Measurements from ENCODE around the gene TFAP2A. TPM values are rescaled to one million over a fixed set of nuclear protein-coding genes. Genes with fewer than 3 reads are reported as not detected.
A peak's percentile ranks its signal among the peaks of the same experiment; 100 is the strongest.

TFAP2A gene
- total RNA-seq, 1 experiment from 2014 or later = 24.3 TPM

DNA sequence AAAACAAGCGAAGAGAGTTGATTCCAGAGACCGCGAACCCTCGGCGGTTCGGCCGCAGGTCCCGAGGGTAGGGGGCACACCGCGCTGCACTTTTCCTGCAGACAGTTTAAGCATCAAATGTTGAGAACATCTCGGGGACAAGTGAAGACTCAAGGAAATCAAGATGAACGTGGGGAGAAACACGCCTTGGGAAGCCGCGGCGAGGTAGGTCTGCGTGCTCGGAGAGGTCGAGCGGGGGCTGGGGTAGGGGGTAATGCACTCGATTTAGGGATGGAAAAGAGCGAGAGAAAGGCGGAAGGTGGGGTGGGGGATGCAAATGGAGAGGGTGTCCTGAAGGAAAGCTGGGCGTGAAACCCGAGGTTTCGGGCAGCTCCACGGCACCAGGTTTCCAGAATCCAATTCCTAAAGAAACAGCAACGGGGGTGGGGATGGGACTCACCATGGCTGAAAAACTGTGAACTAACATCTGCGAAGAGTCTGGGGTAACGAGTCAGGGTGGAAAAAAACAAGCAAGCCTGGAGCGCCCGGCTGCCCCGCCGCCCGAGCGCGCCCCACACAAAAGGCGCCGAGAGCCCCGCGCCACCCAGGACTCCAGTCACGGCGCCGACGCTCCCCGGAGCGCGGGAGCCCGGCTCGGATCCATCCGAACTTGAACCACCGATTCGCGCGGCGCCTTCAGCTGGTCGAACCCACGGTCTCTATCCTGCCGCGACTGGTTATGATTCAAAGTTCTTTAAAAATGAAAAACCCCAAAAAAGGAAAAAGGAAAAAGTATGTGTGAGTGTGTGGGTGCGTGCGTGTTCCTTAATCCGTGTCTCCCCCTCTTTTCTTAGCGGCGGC lies 3.5 kb downstream of the TFAP2A start:
- Histone ChIP-seq H3K36me3 (ENCODE audit: control insufficient read depth in 1 of 2, insufficient read depth in 2 of 2, low read length in 2 of 2) (peaks cover 4 to 11% of the 10 kb centered on the region in 2 experiments; a peak in 3 of 4 replicates), H3K9me2 (ENCODE audit: insufficient read depth) (no peaks in the 10 kb centered on the region), H3K79me2 (ENCODE audit: insufficient read depth, low read length) (peaks cover 65% of the 10 kb centered on the region), H3K4me1 (ENCODE audit: control insufficient read depth in 1 of 2, insufficient read depth in 2 of 2, low read length in 2 of 2) (peaks cover 5 to 22% of the 10 kb centered on the region in 2 experiments; a peak in 3 of 4 replicates), H2AFZ (ENCODE audit: low read depth, low read length, poor library complexity, severe bottlenecking) (peak overlapping the region; percentile 77), H3K9ac (ENCODE audit: low read length) (peak overlapping the region; percentile 89), H3K4me2 (ENCODE audit: low read length) (peak overlapping the region; percentile 100), H3K27me3 (ENCODE audit: insufficient read depth, low read length) (no peaks in the 10 kb centered on the region), H3K4me3 (replicated peaks in 1 of 2; ENCODE audit: low read depth in 1 of 2, low read length in 2 of 2) (peak overlapping the region; percentile 64 to 87), H3K9me3 (ENCODE audit: control insufficient read depth in 1 of 2, insufficient read depth in 1 of 2, low read depth in 1 of 2, low read length in 2 of 2) (no peaks in the 10 kb centered on the region), H3K27ac (ENCODE audit: low read depth, low read length) (peak overlapping the region; percentile 92), H4K20me1 (ENCODE audit: insufficient read depth) (no peaks in the 10 kb centered on the region)
- DNase-seq (ENCODE audit: low read depth, low spot score) = no peak
- RAD21 ChIA-PET (ENCODE audit: low non-redundant PET in 1 of 2, low total read pairs in 2 of 2, uncharacterized antibody in 2 of 2, unreplicated experiment in 2 of 2) = no interaction called here
- no TSS peak for BruUV-seq (replicated peaks)
- intact Hi-C loops (cut with micrococcal nuclease) = loop anchor here (5.0 kb wide), 1 partner anchor 1429 kb away; no protein-coding TSS in a partner anchor
- TF ChIP-seq EZH2phosphoT487 (IDR thresholded peaks at IDR 0.05; ENCODE audit: borderline replicate concordance) = no peak
- CTCF ChIA-PET = no interaction called here
- ATAC-seq = no peak
- POLR2A ChIA-PET = no interaction called here

DNA sequence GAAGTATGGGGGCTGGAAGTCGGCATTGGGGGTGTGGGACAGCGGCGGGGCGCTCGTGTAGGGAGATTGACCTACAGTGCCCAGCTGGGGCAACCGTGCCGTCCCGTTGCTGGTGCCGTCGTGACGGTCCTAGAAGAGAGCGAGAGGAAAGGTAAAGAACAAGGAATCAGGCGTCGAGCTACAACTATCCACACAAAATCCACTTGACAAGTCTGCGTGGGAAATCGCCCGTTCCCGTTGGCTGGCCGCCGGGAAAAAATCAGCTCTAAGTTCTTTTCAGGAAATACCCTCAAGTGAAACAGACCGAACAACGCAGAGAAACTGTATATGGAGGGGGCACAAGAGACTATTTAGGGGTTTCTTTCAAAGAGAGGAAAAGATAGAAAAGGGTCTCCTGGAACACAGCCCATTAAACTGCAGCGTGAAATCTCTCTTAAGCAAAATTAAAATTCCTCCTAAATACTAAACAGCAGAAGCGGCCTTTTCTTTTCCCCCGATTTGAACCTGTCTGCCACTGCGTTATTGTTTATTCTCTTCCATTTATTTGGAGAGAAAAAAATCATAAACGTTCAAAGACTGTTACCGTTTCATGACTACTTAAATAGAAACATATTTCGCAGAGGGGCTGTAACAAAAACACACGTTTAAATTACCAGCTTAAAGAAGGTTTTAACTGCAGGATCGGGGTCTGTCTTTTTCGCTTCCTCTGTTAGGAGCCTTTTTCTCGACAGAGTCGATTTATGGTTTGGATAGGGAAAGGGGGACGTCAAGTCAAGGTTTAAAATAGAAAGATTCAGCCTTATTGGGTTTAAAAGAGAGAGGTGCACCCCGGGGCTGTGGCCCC lies 4.4 kb downstream of the TFAP2A start:
- ATAC-seq (no peak), DNase-seq (ENCODE audit: low read depth, low spot score) (no peak)
- ChIA-PET POLR2A (no interaction called here), RAD21 (ENCODE audit: low non-redundant PET in 1 of 2, low total read pairs in 2 of 2, uncharacterized antibody in 2 of 2, unreplicated experiment in 2 of 2) (no interaction called here), CTCF (no interaction called here)
- H3K9me2 ChIP-seq (ENCODE audit: insufficient read depth) = no peaks in the 10 kb centered on the region
- H4K20me1 ChIP-seq (ENCODE audit: insufficient read depth) = no peaks in the 10 kb centered on the region
- BruUV-seq (replicated peaks) = no TSS peak
- no peak overlapping the region for H3K4me3 ChIP-seq (replicated peaks in 1 of 2; ENCODE audit: low read depth in 1 of 2, low read length in 2 of 2)
- no peaks in the 10 kb centered on the region for H3K9me3 ChIP-seq (ENCODE audit: control insufficient read depth in 1 of 2, insufficient read depth in 1 of 2, low read depth in 1 of 2, low read length in 2 of 2)
- intact Hi-C loops (cut with micrococcal nuclease) = loop anchor here (5.0 kb wide), 1 partner anchor 1428 kb away; no protein-coding TSS in a partner anchor
- peaks cover 74% of the 10 kb centered on the region for H3K79me2 ChIP-seq (ENCODE audit: insufficient read depth, low read length)
- H3K27me3 ChIP-seq (ENCODE audit: insufficient read depth, low read length) = no peaks in the 10 kb centered on the region
- no peak overlapping the region for H3K9ac ChIP-seq (ENCODE audit: low read length)
- no peak overlapping the region for H2AFZ ChIP-seq (ENCODE audit: low read depth, low read length, poor library complexity, severe bottlenecking)
- H3K27ac ChIP-seq (ENCODE audit: low read depth, low read length) = no peak overlapping the region
- peak overlapping the region; percentile 100; the same call in 1 of the 2 replicates for H3K4me2 ChIP-seq (ENCODE audit: low read length)
- H3K36me3 ChIP-seq (ENCODE audit: control insufficient read depth in 1 of 2, insufficient read depth in 2 of 2, low read length in 2 of 2) = peaks cover 4 to 11% of the 10 kb centered on the region in 2 experiments; a peak in 3 of 4 replicates
- H3K4me1 ChIP-seq (ENCODE audit: control insufficient read depth in 1 of 2, insufficient read depth in 2 of 2, low read length in 2 of 2) = peaks cover 3 to 28% of the 10 kb centered on the region in 2 experiments; a peak in 3 of 4 replicates
- TF ChIP-seq, protein P1, sequence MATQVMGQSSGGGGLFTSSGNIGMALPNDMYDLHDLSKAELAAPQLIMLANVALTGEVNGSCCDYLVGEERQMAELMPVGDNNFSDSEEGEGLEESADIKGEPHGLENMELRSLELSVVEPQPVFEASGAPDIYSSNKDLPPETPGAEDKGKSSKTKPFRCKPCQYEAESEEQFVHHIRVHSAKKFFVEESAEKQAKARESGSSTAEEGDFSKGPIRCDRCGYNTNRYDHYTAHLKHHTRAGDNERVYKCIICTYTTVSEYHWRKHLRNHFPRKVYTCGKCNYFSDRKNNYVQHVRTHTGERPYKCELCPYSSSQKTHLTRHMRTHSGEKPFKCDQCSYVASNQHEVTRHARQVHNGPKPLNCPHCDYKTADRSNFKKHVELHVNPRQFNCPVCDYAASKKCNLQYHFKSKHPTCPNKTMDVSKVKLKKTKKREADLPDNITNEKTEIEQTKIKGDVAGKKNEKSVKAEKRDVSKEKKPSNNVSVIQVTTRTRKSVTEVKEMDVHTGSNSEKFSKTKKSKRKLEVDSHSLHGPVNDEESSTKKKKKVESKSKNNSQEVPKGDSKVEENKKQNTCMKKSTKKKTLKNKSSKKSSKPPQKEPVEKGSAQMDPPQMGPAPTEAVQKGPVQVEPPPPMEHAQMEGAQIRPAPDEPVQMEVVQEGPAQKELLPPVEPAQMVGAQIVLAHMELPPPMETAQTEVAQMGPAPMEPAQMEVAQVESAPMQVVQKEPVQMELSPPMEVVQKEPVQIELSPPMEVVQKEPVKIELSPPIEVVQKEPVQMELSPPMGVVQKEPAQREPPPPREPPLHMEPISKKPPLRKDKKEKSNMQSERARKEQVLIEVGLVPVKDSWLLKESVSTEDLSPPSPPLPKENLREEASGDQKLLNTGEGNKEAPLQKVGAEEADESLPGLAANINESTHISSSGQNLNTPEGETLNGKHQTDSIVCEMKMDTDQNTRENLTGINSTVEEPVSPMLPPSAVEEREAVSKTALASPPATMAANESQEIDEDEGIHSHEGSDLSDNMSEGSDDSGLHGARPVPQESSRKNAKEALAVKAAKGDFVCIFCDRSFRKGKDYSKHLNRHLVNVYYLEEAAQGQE (IDR thresholded peaks at IDR 0.05; ENCODE audit: low read depth) = no peak
- TF ChIP-seq SRF (IDR thresholded peaks at IDR 0.05; ENCODE audit: low read depth) = no peak
- no peak for TF ChIP-seq EZH2phosphoT487 (IDR thresholded peaks at IDR 0.05; ENCODE audit: borderline replicate concordance)
- TF ChIP-seq, protein P2, sequence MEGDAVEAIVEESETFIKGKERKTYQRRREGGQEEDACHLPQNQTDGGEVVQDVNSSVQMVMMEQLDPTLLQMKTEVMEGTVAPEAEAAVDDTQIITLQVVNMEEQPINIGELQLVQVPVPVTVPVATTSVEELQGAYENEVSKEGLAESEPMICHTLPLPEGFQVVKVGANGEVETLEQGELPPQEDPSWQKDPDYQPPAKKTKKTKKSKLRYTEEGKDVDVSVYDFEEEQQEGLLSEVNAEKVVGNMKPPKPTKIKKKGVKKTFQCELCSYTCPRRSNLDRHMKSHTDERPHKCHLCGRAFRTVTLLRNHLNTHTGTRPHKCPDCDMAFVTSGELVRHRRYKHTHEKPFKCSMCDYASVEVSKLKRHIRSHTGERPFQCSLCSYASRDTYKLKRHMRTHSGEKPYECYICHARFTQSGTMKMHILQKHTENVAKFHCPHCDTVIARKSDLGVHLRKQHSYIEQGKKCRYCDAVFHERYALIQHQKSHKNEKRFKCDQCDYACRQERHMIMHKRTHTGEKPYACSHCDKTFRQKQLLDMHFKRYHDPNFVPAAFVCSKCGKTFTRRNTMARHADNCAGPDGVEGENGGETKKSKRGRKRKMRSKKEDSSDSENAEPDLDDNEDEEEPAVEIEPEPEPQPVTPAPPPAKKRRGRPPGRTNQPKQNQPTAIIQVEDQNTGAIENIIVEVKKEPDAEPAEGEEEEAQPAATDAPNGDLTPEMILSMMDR (IDR thresholded peaks at IDR 0.05 in 2 of 3, conservative IDR thresholded peaks at IDR 0.05 in 1 of 3; ENCODE audit: borderline replicate concordance in 1 of 3, insufficient read depth in 1 of 3, low read depth in 2 of 3, low read length in 2 of 3) = no peak
- no peak for TF ChIP-seq EZH2 (IDR thresholded peaks at IDR 0.05)
- no peak for TF ChIP-seq CEBPB (IDR thresholded peaks at IDR 0.05; ENCODE audit: low read depth)
- TF ChIP-seq SP1 (IDR thresholded peaks at IDR 0.05; ENCODE audit: low read depth) = no peak
- TF ChIP-seq ZNF274 (IDR thresholded peaks at IDR 0.05; ENCODE audit: low read depth, low read length) = no peak
- no peak for TF ChIP-seq ATF3 (IDR thresholded peaks at IDR 0.05)
- TF ChIP-seq JUND (IDR thresholded peaks at IDR 0.05) = no peak
- no peak for TF ChIP-seq ZFX (IDR thresholded peaks at IDR 0.05)
- TF ChIP-seq EGR1 (IDR thresholded peaks at IDR 0.05; ENCODE audit: low read depth) = no peak
